ENCODE results near the gene PLB1.

GRCh38 chr2:28683100-28683706 is 187.3 kb downstream of the PLB1 start:
- no peak for TF ChIP-seq CTCF (IDR thresholded peaks at IDR 0.05)
- TF ChIP-seq POLR2A (IDR thresholded peaks at IDR 0.05), result no peak

Measured in prostate gland (tissue), 2 donors.